ENCODE results near the gene PTGDR.

PTGDR gene

DNA sequence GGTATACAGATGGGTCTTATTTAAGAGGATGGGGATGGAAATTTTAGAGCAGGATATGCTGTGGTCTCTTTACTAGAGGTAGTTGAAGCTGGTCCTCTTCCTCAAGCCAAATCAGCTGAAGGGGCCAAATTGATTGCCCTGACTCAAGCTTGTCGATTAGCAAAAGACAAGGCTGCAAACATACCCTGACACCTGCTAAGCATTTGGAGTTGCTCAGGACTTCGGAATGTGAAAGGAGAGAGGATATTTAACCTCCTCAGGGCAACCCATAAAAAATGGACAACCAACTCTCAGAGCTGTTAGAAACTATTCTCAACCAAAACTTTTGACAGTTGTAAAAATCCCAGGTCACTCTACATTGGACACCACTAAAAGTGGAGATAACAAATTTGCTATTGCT is 15.6 kb downstream of the PTGDR start:
- TF ChIP-seq POLR2AphosphoS5 (IDR thresholded peaks at IDR 0.05; ENCODE audit: low read depth, low read length) (no peak), TAF1 (IDR thresholded peaks at IDR 0.05; ENCODE audit: borderline replicate concordance, insufficient read depth, low read length) (no peak), FOXP2 (optimal IDR thresholded peaks at IDR 0.05; ENCODE audit: borderline replicate concordance, extremely low read depth, extremely low read length, insufficient read depth) (no peak), SIN3A (IDR thresholded peaks at IDR 0.05; ENCODE audit: borderline replicate concordance, insufficient read depth, low read length) (no peak)
- TF ChIP-seq, protein P1, sequence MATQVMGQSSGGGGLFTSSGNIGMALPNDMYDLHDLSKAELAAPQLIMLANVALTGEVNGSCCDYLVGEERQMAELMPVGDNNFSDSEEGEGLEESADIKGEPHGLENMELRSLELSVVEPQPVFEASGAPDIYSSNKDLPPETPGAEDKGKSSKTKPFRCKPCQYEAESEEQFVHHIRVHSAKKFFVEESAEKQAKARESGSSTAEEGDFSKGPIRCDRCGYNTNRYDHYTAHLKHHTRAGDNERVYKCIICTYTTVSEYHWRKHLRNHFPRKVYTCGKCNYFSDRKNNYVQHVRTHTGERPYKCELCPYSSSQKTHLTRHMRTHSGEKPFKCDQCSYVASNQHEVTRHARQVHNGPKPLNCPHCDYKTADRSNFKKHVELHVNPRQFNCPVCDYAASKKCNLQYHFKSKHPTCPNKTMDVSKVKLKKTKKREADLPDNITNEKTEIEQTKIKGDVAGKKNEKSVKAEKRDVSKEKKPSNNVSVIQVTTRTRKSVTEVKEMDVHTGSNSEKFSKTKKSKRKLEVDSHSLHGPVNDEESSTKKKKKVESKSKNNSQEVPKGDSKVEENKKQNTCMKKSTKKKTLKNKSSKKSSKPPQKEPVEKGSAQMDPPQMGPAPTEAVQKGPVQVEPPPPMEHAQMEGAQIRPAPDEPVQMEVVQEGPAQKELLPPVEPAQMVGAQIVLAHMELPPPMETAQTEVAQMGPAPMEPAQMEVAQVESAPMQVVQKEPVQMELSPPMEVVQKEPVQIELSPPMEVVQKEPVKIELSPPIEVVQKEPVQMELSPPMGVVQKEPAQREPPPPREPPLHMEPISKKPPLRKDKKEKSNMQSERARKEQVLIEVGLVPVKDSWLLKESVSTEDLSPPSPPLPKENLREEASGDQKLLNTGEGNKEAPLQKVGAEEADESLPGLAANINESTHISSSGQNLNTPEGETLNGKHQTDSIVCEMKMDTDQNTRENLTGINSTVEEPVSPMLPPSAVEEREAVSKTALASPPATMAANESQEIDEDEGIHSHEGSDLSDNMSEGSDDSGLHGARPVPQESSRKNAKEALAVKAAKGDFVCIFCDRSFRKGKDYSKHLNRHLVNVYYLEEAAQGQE (IDR thresholded peaks at IDR 0.05; ENCODE audit: insufficient read depth in 1 of 2, low read depth in 2 of 2, low read length in 2 of 2) = no peak

DNA sequence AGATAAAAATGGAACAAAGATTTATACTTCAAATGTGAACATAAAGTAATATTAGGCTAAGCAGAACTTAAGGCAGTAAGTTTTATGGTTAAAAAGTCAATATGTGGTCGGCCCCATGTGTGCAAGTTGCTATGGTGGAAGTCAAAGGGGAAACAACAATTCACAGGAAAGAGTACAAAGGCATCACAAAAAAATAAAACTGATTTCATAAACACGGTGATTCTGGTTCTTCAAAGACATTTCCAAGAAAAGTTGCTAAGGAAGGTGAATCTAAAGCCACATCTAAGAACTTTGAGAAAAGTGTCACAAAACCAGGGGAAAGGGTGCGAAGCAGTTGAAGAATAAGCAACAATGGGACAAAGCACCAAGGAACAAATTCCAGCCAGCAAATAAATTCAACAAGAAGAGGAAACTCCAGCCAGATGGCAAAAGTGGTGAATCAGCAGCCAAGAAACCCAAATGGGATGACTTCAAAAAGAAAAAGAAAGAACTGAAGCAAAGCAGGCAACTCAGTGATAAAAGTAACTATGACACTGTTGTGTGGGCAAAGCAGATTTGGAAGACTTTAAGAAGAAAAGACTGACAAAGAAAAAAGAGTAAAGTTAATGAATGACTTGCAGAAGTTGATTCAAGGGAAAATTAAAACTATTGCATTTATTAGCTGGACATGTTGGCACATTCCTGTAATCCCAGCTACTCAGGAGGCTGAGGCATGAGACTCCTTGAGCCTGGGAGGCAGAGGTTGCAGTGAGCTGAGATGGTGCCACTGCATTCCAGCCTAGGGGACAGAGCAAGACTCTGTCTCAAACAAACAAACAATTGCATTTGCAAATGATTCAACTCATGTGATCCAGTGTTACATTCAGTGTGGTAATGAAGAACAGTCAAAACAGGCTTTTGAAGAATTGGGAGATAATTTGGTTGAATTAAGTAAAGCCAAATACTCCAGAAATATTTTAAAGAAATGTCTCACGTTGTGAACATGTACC is 19.5 kb downstream of the PTGDR start:
- TF ChIP-seq SIN3A (IDR thresholded peaks at IDR 0.05; ENCODE audit: borderline replicate concordance, insufficient read depth, low read length) (no peak), POLR2AphosphoS5 (IDR thresholded peaks at IDR 0.05; ENCODE audit: low read depth, low read length) (no peak), FOXP2 (optimal IDR thresholded peaks at IDR 0.05; ENCODE audit: borderline replicate concordance, extremely low read depth, extremely low read length, insufficient read depth) (no peak), TAF1 (IDR thresholded peaks at IDR 0.05; ENCODE audit: borderline replicate concordance, insufficient read depth, low read length) (no peak)
- TF ChIP-seq, protein P1 (IDR thresholded peaks at IDR 0.05; ENCODE audit: insufficient read depth in 1 of 2, low read depth in 2 of 2, low read length in 2 of 2) = no peak

DNA sequence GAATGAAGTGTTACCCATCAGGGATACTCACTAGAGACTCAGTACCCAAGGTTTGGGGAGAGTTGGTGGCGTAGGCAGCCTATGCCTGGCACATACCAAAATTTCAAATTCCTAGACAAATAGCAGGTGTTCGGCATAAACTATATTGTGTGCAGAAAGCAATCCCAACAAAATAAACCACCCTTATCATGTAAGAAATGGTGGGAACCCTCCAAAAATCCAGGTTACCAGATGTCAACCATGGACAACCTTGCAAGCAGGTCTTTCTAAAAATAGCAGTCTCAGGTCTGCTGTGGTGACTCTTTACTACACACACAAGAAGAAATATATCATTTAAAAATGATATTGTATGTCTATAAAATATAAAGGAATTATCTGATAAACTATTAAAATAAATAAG is 28.9 kb downstream of the PTGDR start:
- TF ChIP-seq TAF1 (IDR thresholded peaks at IDR 0.05; ENCODE audit: borderline replicate concordance, insufficient read depth, low read length) (no peak), POLR2AphosphoS5 (IDR thresholded peaks at IDR 0.05; ENCODE audit: low read depth, low read length) (no peak), SIN3A (IDR thresholded peaks at IDR 0.05; ENCODE audit: borderline replicate concordance, insufficient read depth, low read length) (no peak), FOXP2 (optimal IDR thresholded peaks at IDR 0.05; ENCODE audit: borderline replicate concordance, extremely low read depth, extremely low read length, insufficient read depth) (no peak)
- TF ChIP-seq, protein P1 (IDR thresholded peaks at IDR 0.05; ENCODE audit: insufficient read depth in 1 of 2, low read depth in 2 of 2, low read length in 2 of 2) = no peak

DNA sequence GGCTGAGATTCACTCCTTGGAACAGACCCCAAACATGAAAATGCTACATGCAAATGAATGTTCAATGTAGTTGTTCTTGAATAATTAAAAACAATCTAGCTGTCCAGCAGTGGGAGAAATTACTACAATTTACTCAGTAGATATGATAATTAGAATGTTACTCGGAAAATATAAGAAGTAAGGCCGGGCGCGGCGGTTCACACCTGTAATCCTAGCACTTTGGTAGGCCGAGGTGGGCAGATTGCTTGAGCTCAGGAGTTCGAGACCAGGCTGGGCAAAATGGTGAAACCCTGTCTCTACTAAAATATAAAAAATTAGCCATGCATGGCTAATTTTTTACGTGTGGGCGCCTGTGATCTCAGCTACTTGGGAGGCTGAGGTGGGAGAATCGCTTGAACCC is 31.3 kb downstream of the PTGDR start:
- TF ChIP-seq SIN3A (IDR thresholded peaks at IDR 0.05; ENCODE audit: borderline replicate concordance, insufficient read depth, low read length) (no peak), POLR2AphosphoS5 (IDR thresholded peaks at IDR 0.05; ENCODE audit: low read depth, low read length) (no peak), FOXP2 (optimal IDR thresholded peaks at IDR 0.05; ENCODE audit: borderline replicate concordance, extremely low read depth, extremely low read length, insufficient read depth) (no peak), TAF1 (IDR thresholded peaks at IDR 0.05; ENCODE audit: borderline replicate concordance, insufficient read depth, low read length) (no peak)
- TF ChIP-seq, protein P1 (IDR thresholded peaks at IDR 0.05; ENCODE audit: insufficient read depth in 1 of 2, low read depth in 2 of 2, low read length in 2 of 2) = no peak
